Fibroblast of the aortic adventitia (primary cell): ENCODE results near the gene NKTR. TPM values are rescaled to one million over a fixed set of nuclear protein-coding genes. Genes with fewer than 3 reads are reported as not detected.

Source experiments
- DNase-seq: peaks from one replicate; pipeline ENCODE4 v3.0.0-alpha.2; 2010; ENCODE audit warnings: low read depth
- H3K4me3 ChIP-seq: 2 replicates; pipeline ENCODE4 v1.5.1; 2011; ENCODE audit warnings: low read depth, mild to moderate bottlenecking, control low read depth, low read length, moderate library complexity
- CTCF ChIP-seq: IDR thresholded peaks from 2 replicates; pipeline ENCODE4 v1.5.1; 2011; ENCODE audit warnings: mild to moderate bottlenecking, low read length, control low read depth, inconsistent platforms; ENCODE audit not compliant: insufficient read depth
- total RNA-seq: library from RNA; depleted of rRNA; stranded (reverse); fragments of >200 nt; gene quantifications from 2 replicates; pipeline ENCODE4 v1.2.3, GENCODE V29; 2012; ENCODE audit warnings: low replicate concordance

Gene NKTR
- total RNA-seq, 1 donor, result 91.8 TPM

GRCh38 chr3:42653303-42653559 is 52.7 kb downstream of the NKTR start:
- no peak for TF ChIP-seq CTCF
- DNase-seq, result no peak
- H3K4me3 ChIP-seq, result peak overlapping the region; percentile 87

GRCh38 chr3:42653560-42654330 is 53.3 kb downstream of the NKTR start, which contains the start of gene ZBTB47:
ZBTB47 (plus strand) TSS chr3:42653697; CDS start chr3:42658356, 4,659 bp downstream.
- peak within 1 kb of the TSS; percentile 87 for H3K4me3 ChIP-seq
- no peak for TF ChIP-seq CTCF
- DNase-seq, result peak; percentile 46

- no peak for TF ChIP-seq CTCF
- DNase-seq, result peak; percentile 47
- peak overlapping the region; percentile 87 for H3K4me3 ChIP-seq
These were observed 54.1 kb downstream of the NKTR start for GRCh38 chr3:42654331-42655201.

- DNase-seq, result no peak
- no peak for TF ChIP-seq CTCF
These were observed 54.9 kb downstream of the NKTR start for GRCh38 chr3:42655331-42655888.

GRCh38 chr3:42655980-42656679 is 55.6 kb downstream of the NKTR start:
- TF ChIP-seq CTCF, result no peak
- H3K4me3 ChIP-seq, result peak overlapping the region; percentile 87
- peak; percentile 68 for DNase-seq

More at GRCh38 chr3:42655331-42655888, 54.9 kb downstream of the NKTR start:
- H3K4me3 ChIP-seq, result peak overlapping the region; percentile 87
